OCI-LY3 (cell line): ENCODE data around the gene MAGI2.

Experiments
- EZH2phosphoT487 ChIP-seq: fragments of 200-600 bp; shearing (Covaris generic); IDR thresholded peaks from 2 replicates; pipeline ENCODE4 v1.6.1; 2018; ENCODE audit warnings: antibody characterized with exemption, mixed run types, low read depth
- TF ChIP-seq, protein P1 (sequence below): fragments of 200-600, 300-600 bp; sonication (generic); IDR thresholded peaks from 2 replicates; pipeline ENCODE4 v1.5.1; 2014; ENCODE audit warnings: antibody characterized with exemption, low read length, low read depth

DNA sequence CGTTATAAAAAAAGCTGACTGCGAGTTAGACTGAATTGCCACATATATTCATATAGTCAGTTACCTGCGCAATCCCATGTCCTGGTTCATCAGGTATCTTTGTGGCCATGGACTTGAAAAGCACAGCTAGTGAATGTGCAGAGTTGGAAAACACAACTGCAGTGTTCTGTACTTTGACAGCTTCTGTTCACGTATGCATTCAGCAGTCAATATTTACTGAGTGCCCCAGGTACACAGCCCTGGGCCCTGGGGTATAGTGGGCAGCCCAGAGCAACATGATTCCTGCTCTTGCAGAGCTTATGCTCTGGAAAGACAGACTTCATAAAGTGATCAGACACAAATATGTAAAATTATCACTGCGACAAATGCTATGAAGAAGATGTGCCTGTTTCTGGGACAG is 1341.0 kb downstream of the MAGI2 start:
- TF ChIP-seq, protein P1, sequence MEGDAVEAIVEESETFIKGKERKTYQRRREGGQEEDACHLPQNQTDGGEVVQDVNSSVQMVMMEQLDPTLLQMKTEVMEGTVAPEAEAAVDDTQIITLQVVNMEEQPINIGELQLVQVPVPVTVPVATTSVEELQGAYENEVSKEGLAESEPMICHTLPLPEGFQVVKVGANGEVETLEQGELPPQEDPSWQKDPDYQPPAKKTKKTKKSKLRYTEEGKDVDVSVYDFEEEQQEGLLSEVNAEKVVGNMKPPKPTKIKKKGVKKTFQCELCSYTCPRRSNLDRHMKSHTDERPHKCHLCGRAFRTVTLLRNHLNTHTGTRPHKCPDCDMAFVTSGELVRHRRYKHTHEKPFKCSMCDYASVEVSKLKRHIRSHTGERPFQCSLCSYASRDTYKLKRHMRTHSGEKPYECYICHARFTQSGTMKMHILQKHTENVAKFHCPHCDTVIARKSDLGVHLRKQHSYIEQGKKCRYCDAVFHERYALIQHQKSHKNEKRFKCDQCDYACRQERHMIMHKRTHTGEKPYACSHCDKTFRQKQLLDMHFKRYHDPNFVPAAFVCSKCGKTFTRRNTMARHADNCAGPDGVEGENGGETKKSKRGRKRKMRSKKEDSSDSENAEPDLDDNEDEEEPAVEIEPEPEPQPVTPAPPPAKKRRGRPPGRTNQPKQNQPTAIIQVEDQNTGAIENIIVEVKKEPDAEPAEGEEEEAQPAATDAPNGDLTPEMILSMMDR: no peak
- TF ChIP-seq EZH2phosphoT487: no peak
